GM19463 (cell line): ENCODE data around the gene PCSK4.
"Not testable (repeated sequence)": the region's sequence is repeated elsewhere in the genome, so short reads cannot be mapped to it uniquely, and the experiment has no call there.

Experiments used
- ATAC-seq: cut with Tn5 transposase; IDR thresholded peaks from one replicate; pipeline ENCODE4 v1.9.1; 2021; ENCODE audit warnings: mild to moderate bottlenecking, moderate library complexity; ENCODE audit not compliant: unreplicated experiment

Gene PCSK4

GRCh38 chr19:1441677-1442438 lies 48.3 kb downstream of the PCSK4 start:
- no peak for ATAC-seq

GRCh38 chr19:1441022-1441426 lies 49.1 kb downstream of the PCSK4 start:
- no peak for ATAC-seq

- no peak for ATAC-seq
These were observed 49.7 kb downstream of the PCSK4 start for GRCh38 chr19:1440418-1440801.

GRCh38 chr19:1439525-1440417 lies 50.4 kb downstream of the PCSK4 start:
- ATAC-seq: not testable (repeated sequence)

- ATAC-seq: no peak
These were observed 51.2 kb downstream of the PCSK4 start for GRCh38 chr19:1438933-1439354.

- peak; percentile 83 for ATAC-seq
These were observed 51.9 kb downstream of the PCSK4 start, which contains the start of gene RPS15 for GRCh38 chr19:1438035-1438932. RPS15 (plus strand) TSS chr19:1438396; CDS start chr19:1438426, 30 bp downstream.

- no peak for ATAC-seq
These were observed 52.5 kb downstream of the PCSK4 start for GRCh38 chr19:1437609-1438008.

- no peak for ATAC-seq
These were observed 54.7 kb downstream of the PCSK4 start for GRCh38 chr19:1435378-1435989.

GRCh38 chr19:1434577-1435060 lies 55.5 kb downstream of the PCSK4 start:
- ATAC-seq: no peak

- ATAC-seq: no peak
These were observed 56.1 kb downstream of the PCSK4 start for GRCh38 chr19:1434040-1434366.

- ATAC-seq: no peak
These were observed 56.8 kb downstream of the PCSK4 start for GRCh38 chr19:1433119-1434039.

- ATAC-seq: no peak
These were observed 57.7 kb downstream of the PCSK4 start for GRCh38 chr19:1432507-1432887.

- no peak for ATAC-seq
These were observed 58.2 kb downstream of the PCSK4 start for GRCh38 chr19:1431759-1432506.
